NT2/D1 (cell line): ENCODE measurements around the gene TMEM179.

Source experiments
- DNase-seq: peaks from one replicate; pipeline ENCODE4 v3.0.0-alpha.2; 2011; ENCODE audit warnings: low read depth, low spot score
- H3K27me3 ChIP-seq: 2 replicates; pipeline ENCODE4 v1.6.0; 2011; ENCODE audit warnings: mild to moderate bottlenecking; ENCODE audit not compliant: insufficient read length, insufficient read depth
- H3K36me3 ChIP-seq: 2 replicates; pipeline ENCODE4 v1.6.1; 2011; ENCODE audit warnings: mild to moderate bottlenecking, low read length, mixed read lengths; ENCODE audit not compliant: insufficient read depth, insufficient read length
- H3K4me1 ChIP-seq: 2 replicates; pipeline ENCODE4 v1.5.1; 2011; ENCODE audit not compliant: insufficient read depth, insufficient read length
- H3K4me3 ChIP-seq: 2 replicates; pipeline ENCODE4 v1.5.1; 2011; ENCODE audit warnings: low read depth; ENCODE audit not compliant: insufficient read length
- H3K9ac ChIP-seq: 2 replicates; pipeline ENCODE4 v1.6.0; 2011; ENCODE audit warnings: low read depth; ENCODE audit not compliant: insufficient read length
- H3K9me3 ChIP-seq: 2 replicates; pipeline ENCODE4 v1.5.1; 2011; ENCODE audit warnings: mild to moderate bottlenecking, low read length; ENCODE audit not compliant: insufficient read depth
- SUZ12 ChIP-seq: IDR thresholded peaks from 2 replicates; pipeline ENCODE4 v1.6.1; 2011; ENCODE audit not compliant: insufficient read length, insufficient read depth; ENCODE audit errors: extremely low read depth
- YY1 ChIP-seq: IDR thresholded peaks from 2 replicates; pipeline ENCODE4 v1.6.1; 2011; ENCODE audit not compliant: insufficient read length, insufficient read depth
- ZNF274 ChIP-seq: IDR thresholded peaks from 2 replicates; pipeline ENCODE4 v1.6.1; 2011; ENCODE audit warnings: mild to moderate bottlenecking, low read depth, low read length

TMEM179 gene

GRCh38 chr14:104614126-104614812, 9.7 kb upstream of the TMEM179 start:
- Histone ChIP-seq H3K4me3 (no peak overlapping the region), H3K9ac (no peak overlapping the region), H3K36me3 (no peaks in the 10 kb centered on the region), H3K27me3 (peaks cover 25% of the 10 kb centered on the region), H3K9me3 (no peaks in the 10 kb centered on the region), H3K4me1 (no peaks in the 10 kb centered on the region)
- no peak for TF ChIP-seq YY1
- TF ChIP-seq SUZ12 = no peak
- no peak for TF ChIP-seq ZNF274
- DNase-seq = no peak

DNA sequence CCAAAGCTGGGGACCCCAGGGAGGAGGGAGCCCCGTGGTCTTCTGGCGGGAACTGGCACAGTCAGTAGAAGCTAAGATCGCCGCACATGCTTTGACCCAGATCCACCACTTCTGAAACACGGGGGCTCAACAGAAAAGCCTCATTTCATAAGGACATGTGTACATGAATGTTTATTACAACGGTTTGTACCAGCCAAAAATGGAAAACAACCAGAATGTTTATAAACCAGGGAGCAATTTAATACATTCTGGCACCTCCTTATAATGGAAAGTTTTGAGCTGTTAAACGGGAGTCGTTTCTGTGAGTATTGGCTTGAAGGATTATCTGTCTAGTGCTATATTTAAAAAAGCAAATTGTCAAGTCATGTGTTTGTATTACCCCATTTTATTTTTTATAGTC, 7.3 kb upstream of the TMEM179 start:
- no peaks in the 10 kb centered on the region for H3K4me1 ChIP-seq
- H3K9ac ChIP-seq = no peak overlapping the region
- DNase-seq = no peak
- TF ChIP-seq SUZ12 (no peak), ZNF274 (no peak), YY1 (no peak)
- H3K9me3 ChIP-seq = no peaks in the 10 kb centered on the region
- peaks cover 36% of the 10 kb centered on the region for H3K27me3 ChIP-seq
- H3K4me3 ChIP-seq = no peak overlapping the region
- no peaks in the 10 kb centered on the region for H3K36me3 ChIP-seq

- Histone ChIP-seq H3K36me3 (no peaks in the 10 kb centered on the region), H3K4me1 (no peaks in the 10 kb centered on the region), H3K4me3 (no peak overlapping the region), H3K9me3 (no peaks in the 10 kb centered on the region), H3K9ac (no peak overlapping the region), H3K27me3 (peaks cover 43% of the 10 kb centered on the region)
- TF ChIP-seq YY1 = no peak
- no peak for TF ChIP-seq ZNF274
- TF ChIP-seq SUZ12 = no peak
- DNase-seq = no peak
These were observed 6.3 kb upstream of the TMEM179 start for GRCh38 chr14:104610749-104611310.

- TF ChIP-seq ZNF274 (no peak), SUZ12 (no peak), YY1 (no peak)
- H3K4me1 ChIP-seq = peaks cover 3% of the 10 kb centered on the region
- H3K9ac ChIP-seq = no peak overlapping the region
- H3K4me3 ChIP-seq = no peak overlapping the region
- no peaks in the 10 kb centered on the region for H3K36me3 ChIP-seq
- H3K9me3 ChIP-seq = no peaks in the 10 kb centered on the region
- no peak for DNase-seq
- H3K27me3 ChIP-seq = peaks cover 49% of the 10 kb centered on the region
These were observed 5.1 kb upstream of the TMEM179 start for GRCh38 chr14:104609666-104610065.

DNA sequence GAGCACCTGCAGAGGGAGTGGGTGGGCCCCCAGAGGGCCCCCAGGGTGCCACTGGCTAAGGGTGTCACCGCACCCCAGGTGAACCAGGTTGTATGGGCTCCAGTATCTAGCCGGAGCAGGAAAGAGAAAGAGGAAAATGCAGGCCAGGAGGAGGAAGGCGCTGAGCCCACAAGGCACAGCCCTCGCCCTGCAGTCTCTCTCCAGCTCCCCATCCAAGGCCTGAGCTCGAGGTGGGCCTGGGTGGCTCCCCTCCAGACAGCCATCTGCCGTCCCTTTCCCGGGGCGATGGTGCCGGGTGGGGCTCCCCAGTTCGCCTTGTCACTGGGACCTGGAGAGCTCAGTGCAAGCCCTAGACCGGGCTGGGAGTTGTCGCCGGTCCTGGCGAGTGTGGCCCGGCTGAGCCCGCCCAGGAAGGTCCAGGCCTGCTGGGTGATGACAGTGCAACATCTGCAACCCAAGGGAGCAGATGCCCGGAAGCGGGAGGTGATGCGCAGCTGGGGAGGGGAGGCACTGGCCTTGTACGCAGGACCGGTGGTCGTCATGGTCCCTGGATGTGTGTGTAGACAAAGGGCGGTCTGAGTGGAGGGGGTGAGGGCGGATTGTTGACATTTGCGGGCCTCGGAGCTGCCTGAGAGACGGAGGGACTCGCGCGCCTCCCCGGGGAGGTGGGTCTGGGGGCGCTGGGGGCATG, 716 bp downstream of the TMEM179 start:
- TF ChIP-seq SUZ12 = no peak
- TF ChIP-seq YY1 = no peak
- no peak for TF ChIP-seq ZNF274
- H3K4me3 ChIP-seq = peak overlapping the region; percentile 46
- DNase-seq = no peak
- H3K36me3 ChIP-seq = no peaks in the 10 kb centered on the region
- peaks cover 37% of the 10 kb centered on the region for H3K27me3 ChIP-seq
- H3K9me3 ChIP-seq = no peaks in the 10 kb centered on the region
- peak overlapping the region; percentile 85 for H3K9ac ChIP-seq
- peaks cover 6% of the 10 kb centered on the region for H3K4me1 ChIP-seq

- DNase-seq = no peak
- TF ChIP-seq SUZ12 (no peak), ZNF274 (no peak), YY1 (no peak)
- Histone ChIP-seq H3K36me3 (no peaks in the 10 kb centered on the region), H3K4me3 (no peak overlapping the region), H3K27me3 (peaks cover 29% of the 10 kb centered on the region), H3K4me1 (peaks cover 6% of the 10 kb centered on the region), H3K9me3 (no peaks in the 10 kb centered on the region), H3K9ac (no peak overlapping the region)
These were observed 1.6 kb downstream of the TMEM179 start for GRCh38 chr14:104602933-104603325.

GRCh38 chr14:104602315-104602932, 2.1 kb downstream of the TMEM179 start:
- no peak for DNase-seq
- peaks cover 29% of the 10 kb centered on the region for H3K27me3 ChIP-seq
- no peak overlapping the region for H3K4me3 ChIP-seq
- TF ChIP-seq YY1 = no peak
- TF ChIP-seq SUZ12 = no peak
- no peak for TF ChIP-seq ZNF274
- no peaks in the 10 kb centered on the region for H3K36me3 ChIP-seq
- no peak overlapping the region for H3K9ac ChIP-seq
- peaks cover 6% of the 10 kb centered on the region for H3K4me1 ChIP-seq
- H3K9me3 ChIP-seq = no peaks in the 10 kb centered on the region
